Mammary epithelial cell (primary cell): ENCODE data around the gene FBXO38.

Source experiments
- EZH2 ChIP-seq: IDR thresholded peaks from 2 replicates; pipeline ENCODE4 v1.6.1; 2012; ENCODE audit warnings: low read length, inconsistent platforms, borderline replicate concordance
- TF ChIP-seq, protein P1 (sequence below), 2 donors: IDR thresholded peaks in 1 of 2; conservative IDR thresholded peaks in 1 of 2; 2 replicates each; pipeline ENCODE4 v1.5.1; 2011 to 2012; ENCODE audit warnings: inconsistent platforms in 2 of 2, low read length in 2 of 2, mild to moderate bottlenecking in 2 of 2, control low read depth in 1 of 2, low read depth in 1 of 2; ENCODE audit not compliant: insufficient read depth in 1 of 2; ENCODE audit errors: extremely low read depth in 1 of 2

- TF ChIP-seq, protein P1, sequence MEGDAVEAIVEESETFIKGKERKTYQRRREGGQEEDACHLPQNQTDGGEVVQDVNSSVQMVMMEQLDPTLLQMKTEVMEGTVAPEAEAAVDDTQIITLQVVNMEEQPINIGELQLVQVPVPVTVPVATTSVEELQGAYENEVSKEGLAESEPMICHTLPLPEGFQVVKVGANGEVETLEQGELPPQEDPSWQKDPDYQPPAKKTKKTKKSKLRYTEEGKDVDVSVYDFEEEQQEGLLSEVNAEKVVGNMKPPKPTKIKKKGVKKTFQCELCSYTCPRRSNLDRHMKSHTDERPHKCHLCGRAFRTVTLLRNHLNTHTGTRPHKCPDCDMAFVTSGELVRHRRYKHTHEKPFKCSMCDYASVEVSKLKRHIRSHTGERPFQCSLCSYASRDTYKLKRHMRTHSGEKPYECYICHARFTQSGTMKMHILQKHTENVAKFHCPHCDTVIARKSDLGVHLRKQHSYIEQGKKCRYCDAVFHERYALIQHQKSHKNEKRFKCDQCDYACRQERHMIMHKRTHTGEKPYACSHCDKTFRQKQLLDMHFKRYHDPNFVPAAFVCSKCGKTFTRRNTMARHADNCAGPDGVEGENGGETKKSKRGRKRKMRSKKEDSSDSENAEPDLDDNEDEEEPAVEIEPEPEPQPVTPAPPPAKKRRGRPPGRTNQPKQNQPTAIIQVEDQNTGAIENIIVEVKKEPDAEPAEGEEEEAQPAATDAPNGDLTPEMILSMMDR (conservative IDR thresholded peaks at IDR 0.05 in 1 of 2, IDR thresholded peaks at IDR 0.05 in 1 of 2; ENCODE audit: extremely low read depth in 1 of 2, insufficient read depth in 1 of 2, low read depth in 1 of 2, low read length in 2 of 2): no peak
- no peak for TF ChIP-seq EZH2
Observed at GRCh38 chr5:148469501-148469935, 85.8 kb downstream of the FBXO38 start.
